ENCODE measurements around the gene C3orf33. TPM values are rescaled to one million over a fixed set of nuclear protein-coding genes. Genes with fewer than 3 reads are reported as not detected.

C3orf33 gene
- total RNA-seq, 4 donors from 2014 or later, result 0.88 to 9.0 (median 2.7) TPM

GRCh38 chr3:155804323-155804722 lies 1.8 kb downstream of the C3orf33 start:
- Histone ChIP-seq H3K36me3 (no peaks in the 10 kb centered on the region), H3K4me1 (no peaks in the 10 kb centered on the region), H3K27me3 (no peaks in the 10 kb centered on the region), H3K27ac (no peak overlapping the region), H3K9me3 (no peaks in the 10 kb centered on the region), H3K4me3 (no peak overlapping the region)
- intact Hi-C loops (cut with DNase I; ENCODE audit: low total_unique reads), result loop anchor here (10.0 kb wide), 1 partner anchor 70 kb away; the partner anchor contains the start of gene GMPS
- TF ChIP-seq POLR2A (IDR thresholded peaks at IDR 0.05) (no peak), CTCF (IDR thresholded peaks at IDR 0.05) (no peak)
- no peak for DNase-seq

- intact Hi-C loops (cut with DNase I; ENCODE audit: low total_unique reads), result no loop called here
- H3K4me1 ChIP-seq, result no peaks in the 10 kb centered on the region
Observed at GRCh38 chr3:155792532-155792931, 13.5 kb downstream of the C3orf33 start.

GRCh38 chr3:155791190-155791589 lies 14.9 kb downstream of the C3orf33 start:
- TF ChIP-seq POLR2A (IDR thresholded peaks at IDR 0.05) (no peak), CTCF (IDR thresholded peaks at IDR 0.05) (no peak)
- Histone ChIP-seq H3K9me3 (peaks cover 0 to 6% of the 10 kb centered on the region in 2 donors), H3K4me1 (no peaks in the 10 kb centered on the region), H3K36me3 (no peaks in the 10 kb centered on the region), H3K4me3 (no peak overlapping the region), H3K27ac (no peak overlapping the region), H3K27me3 (no peaks in the 10 kb centered on the region)
- intact Hi-C loops (cut with DNase I; ENCODE audit: low total_unique reads), result no loop called here
- DNase-seq, result no peak

More at GRCh38 chr3:155792532-155792931, 13.5 kb downstream of the C3orf33 start:
- DNase-seq, result no peak
- TF ChIP-seq POLR2A (IDR thresholded peaks at IDR 0.05) (no peak), CTCF (IDR thresholded peaks at IDR 0.05) (no peak)
- no peak overlapping the region for H3K27ac ChIP-seq
- H3K9me3 ChIP-seq, result peaks cover 0 to 6% of the 10 kb centered on the region in 2 donors
- no peaks in the 10 kb centered on the region for H3K27me3 ChIP-seq
- no peak overlapping the region for H3K4me3 ChIP-seq
- no peaks in the 10 kb centered on the region for H3K36me3 ChIP-seq

GRCh38 chr3:155790272-155790925 lies 15.7 kb downstream of the C3orf33 start:
- H3K36me3 ChIP-seq, result no peaks in the 10 kb centered on the region
- no peak overlapping the region for H3K4me3 ChIP-seq
- H3K9me3 ChIP-seq, result peaks cover 0 to 6% of the 10 kb centered on the region in 2 donors
- no peak for TF ChIP-seq CTCF (IDR thresholded peaks at IDR 0.05)
- no peak for DNase-seq
- no peaks in the 10 kb centered on the region for H3K27me3 ChIP-seq
- intact Hi-C loops (cut with DNase I; ENCODE audit: low total_unique reads), result no loop called here
- no peak overlapping the region for H3K27ac ChIP-seq
- no peaks in the 10 kb centered on the region for H3K4me1 ChIP-seq

- no peak for TF ChIP-seq POLR2A (IDR thresholded peaks at IDR 0.05)
- no peak for TF ChIP-seq CTCF (IDR thresholded peaks at IDR 0.05)
- Histone ChIP-seq H3K4me3 (no peak overlapping the region), H3K36me3 (no peaks in the 10 kb centered on the region), H3K9me3 (no peaks in the 10 kb centered on the region), H3K4me1 (no peaks in the 10 kb centered on the region), H3K27ac (no peak overlapping the region), H3K27me3 (no peaks in the 10 kb centered on the region)
- DNase-seq, result no peak
- intact Hi-C loops (cut with DNase I; ENCODE audit: low total_unique reads), result no loop called here
Observed at GRCh38 chr3:155785662-155786295, 20.3 kb downstream of the C3orf33 start.

Measured in uterus (tissue), 4 donors.